Left lobe of liver (tissue), 2 donors: Measurements from ENCODE around the gene FAM25A. TPM values are rescaled to one million over a fixed set of nuclear protein-coding genes. Genes with fewer than 3 reads are reported as not detected.

Experiments
- ATAC-seq: fragments of 200-7000 bp; cut with Tn5 transposase; one replicate; pipeline ENCODE4 v1.9.1; 2020; ENCODE audit warnings: mild to moderate bottlenecking, moderate library complexity
- DNase-seq: peaks from one replicate; pipeline ENCODE4 v3.0.0-alpha.2; 2020; ENCODE audit warnings: low spot score
- total RNA-seq: library from RNA; stranded (reverse); gene quantifications from one replicate; pipeline ENCODE4 v1.2.1, GENCODE V29; 2021
- donor health status: DM: no; HTN: no; CAD: no; lungs with moderate emphysema.
- donor health status: DM: no; HTN: yes; CAD: no.

FAM25A gene
- total RNA-seq, 1 donor from 2014 or later: not detected

DNA sequence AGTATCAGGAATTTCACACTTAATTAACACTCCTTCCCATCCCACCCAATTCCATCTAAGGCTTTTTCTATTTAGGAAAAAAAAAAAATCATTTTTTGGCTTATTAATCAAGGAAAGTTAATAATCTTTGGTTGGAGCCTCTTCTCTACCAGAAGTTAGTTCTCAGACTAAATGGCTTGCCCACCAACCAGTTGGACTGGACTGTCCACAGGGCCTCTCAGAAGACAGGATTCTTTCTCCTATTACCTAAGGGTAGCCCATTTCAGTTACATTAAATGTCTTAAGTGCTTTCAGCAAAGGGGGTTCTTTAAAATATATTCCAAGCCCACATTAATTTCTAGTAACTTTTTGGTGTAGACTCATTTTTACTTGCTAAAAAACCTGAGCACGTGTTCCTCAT is 39.3 kb downstream of the FAM25A start:
- ATAC-seq (no peak), DNase-seq (no peak)

DNA sequence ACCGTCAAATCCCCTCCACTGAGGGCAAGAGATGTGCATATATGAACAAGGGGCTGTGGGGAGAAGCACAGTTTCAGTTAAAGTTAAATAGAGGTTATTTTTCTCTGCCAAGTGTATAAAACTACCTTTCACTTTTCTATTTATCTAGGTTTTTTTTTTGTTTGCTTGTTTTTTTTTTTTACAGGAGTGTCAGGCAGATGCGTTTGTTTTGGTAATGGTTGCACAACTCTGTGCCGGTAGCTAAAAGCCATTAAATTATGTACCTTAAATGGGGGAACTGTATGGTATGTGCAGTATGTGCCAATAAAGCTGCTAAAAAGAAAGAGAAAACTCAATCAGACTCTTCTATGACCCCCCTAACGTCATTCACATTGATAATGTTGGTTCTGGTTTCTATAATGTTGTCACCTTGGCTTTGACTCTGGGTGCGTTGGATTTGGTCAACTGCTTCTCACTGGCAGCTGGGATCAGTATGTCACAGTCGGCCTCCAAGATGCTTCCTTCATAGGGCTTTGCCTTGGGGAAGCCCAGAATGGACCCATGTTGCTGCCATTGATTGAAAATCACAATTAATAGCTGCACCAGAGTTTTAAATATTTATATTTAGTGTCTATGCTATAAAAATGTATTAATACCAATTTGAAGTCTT is 40.3 kb downstream of the FAM25A start:
- DNase-seq (no peak), ATAC-seq (peak; percentile 54)

DNA sequence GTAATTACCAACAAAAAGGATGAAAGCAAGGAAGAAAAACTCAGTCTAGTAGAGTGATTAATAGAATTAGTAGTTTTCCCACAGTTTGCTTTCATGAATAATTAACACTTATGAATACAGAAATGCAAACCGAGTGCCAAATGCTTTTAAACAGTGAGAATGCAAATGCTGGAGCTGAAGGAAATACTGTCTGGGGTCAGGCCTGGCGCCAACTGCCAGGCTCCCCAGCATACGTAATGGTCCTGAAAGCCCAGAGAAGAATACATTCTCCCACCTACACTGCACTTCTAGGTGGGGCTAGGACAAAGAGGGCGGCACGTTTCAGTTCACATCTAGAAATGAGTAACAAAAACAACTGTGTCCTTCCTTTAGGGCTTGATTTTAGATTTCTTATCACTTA is 44.6 kb downstream of the FAM25A start:
- DNase-seq (no peak), ATAC-seq (no peak)

DNA sequence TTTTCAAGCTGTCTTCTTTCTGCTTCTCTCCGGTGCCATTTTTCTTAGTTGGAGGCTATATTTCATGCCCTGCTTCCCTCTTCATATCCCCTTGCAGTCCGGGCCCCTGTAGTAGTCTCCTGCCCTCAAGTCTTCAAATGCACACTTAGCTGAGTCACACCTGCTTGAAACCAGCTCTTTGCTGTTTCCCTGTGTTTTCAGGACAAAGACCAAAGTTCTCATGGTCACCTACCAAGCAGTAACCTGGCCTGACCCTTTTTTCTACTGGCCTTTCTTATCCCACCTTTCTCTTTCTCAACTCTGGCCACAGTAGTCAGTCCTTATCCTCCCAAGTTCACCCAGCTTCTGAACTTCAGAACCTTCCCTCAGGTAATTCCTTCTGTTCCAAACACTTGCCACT is 46.1 kb downstream of the FAM25A start:
- ATAC-seq (peak; percentile 66), DNase-seq (no peak)

DNA sequence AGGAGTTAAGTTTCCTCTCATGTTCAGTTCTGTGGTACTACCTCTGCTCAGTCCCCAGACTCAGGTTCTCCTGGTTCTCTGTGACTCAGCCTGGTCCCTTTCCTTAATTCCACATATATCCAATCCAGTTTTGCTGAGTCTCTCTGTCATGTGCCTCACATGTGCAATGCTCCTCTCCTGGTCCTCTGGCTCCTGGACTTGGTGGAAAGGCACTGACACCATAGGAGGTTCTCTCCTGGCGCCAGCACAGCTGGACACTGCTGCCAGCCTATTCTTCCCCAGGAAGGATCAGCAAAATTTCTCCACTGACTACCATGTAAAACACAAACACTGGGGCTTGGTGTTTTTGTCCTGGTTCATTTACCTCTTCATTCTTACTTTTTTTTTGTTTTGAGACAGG is 46.8 kb downstream of the FAM25A start:
- ATAC-seq (peak; percentile 55), DNase-seq (no peak)

DNA sequence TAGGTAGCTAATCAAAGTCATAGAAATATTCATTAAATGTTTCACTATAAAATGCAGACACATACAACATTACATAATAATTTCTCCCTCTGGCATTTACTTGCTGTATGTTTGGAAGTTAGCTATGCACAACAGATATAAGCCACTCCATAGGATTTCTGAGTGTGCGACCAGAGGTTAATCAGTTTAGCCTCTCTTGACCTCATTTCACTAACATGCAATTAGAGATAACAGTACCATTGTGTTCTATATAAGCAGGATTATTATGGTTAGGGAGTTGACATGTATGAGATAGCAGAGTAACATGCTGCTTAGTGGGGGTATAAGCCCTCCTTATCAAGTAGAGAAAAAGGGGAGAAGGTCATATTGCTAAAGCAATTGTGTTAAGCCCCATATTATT is 48.2 kb downstream of the FAM25A start:
- DNase-seq: no peak
- ATAC-seq: no peak

DNA sequence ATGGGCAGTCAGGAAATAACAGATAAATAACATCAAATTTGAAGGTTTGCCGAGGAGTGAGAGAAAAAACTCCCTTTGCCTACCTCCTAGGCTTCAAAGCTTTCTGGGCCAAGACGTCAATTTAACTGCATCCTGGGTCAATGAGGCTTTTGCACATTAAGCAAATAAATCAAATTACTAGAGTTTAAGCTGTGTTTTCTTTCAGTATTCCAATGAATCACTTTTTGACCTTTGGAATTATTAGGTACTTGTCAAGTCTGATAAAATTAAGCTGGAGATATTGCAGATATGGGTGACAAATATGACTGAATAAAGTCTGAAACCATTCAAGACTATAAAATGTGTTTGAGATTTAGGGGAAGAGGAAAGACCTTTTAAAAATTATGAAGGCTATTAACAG is 52.4 kb downstream of the FAM25A start:
- ATAC-seq (no peak), DNase-seq (no peak)

Other genes with a start within 250 kb of the FAM25A start
- 9.6 TPM for gene MMRN2, start 62.7 kb upstream of the FAM25A start, total RNA-seq
- gene SNCG, start 61.7 kb upstream of the FAM25A start, total RNA-seq: 2.0 TPM
- 79.3 TPM for gene ADIRF, start 51.8 kb upstream of the FAM25A start, total RNA-seq
- 524 TPM for gene GLUD1, start 74.5 kb downstream of the FAM25A start, total RNA-seq
- gene SHLD2, start 74.9 kb downstream of the FAM25A start, total RNA-seq: 26.7 TPM
- 1.1 TPM for gene NUTM2A, start 205.2 kb downstream of the FAM25A start, total RNA-seq